Measurements from ENCODE around the gene SPRR1A. TPM values are rescaled to one million over a fixed set of nuclear protein-coding genes. Genes with fewer than 3 reads are reported as not detected.

The SPRR1A gene
- total RNA-seq, 2 donors from 2014 or later: not detected

GRCh38 chr1:152964536-152964935, 19.3 kb upstream of the SPRR1A start:
- Histone ChIP-seq H3K4me1 (no peaks in the 10 kb centered on the region), H3K27me3 (no peaks in the 10 kb centered on the region), H3K9me3 (no peaks in the 10 kb centered on the region), H3K9ac (ENCODE audit: low read depth in 2 of 2, low read length in 2 of 2) (no peak overlapping the region), H3K4me3 (no peak overlapping the region), H3K36me3 (no peaks in the 10 kb centered on the region), H3K27ac (no peak overlapping the region)
- intact Hi-C loops (cut with DNase I): no loop called here
- no peak for TF ChIP-seq CTCF (IDR thresholded peaks at IDR 0.05)
- DNase-seq: no peak

- TF ChIP-seq CTCF (IDR thresholded peaks at IDR 0.05): no peak
- Histone ChIP-seq H3K27me3 (no peaks in the 10 kb centered on the region), H3K27ac (no peak overlapping the region), H3K9me3 (no peaks in the 10 kb centered on the region), H3K4me3 (no peak overlapping the region), H3K9ac (ENCODE audit: low read depth in 2 of 2, low read length in 2 of 2) (no peak overlapping the region), H3K36me3 (no peaks in the 10 kb centered on the region), H3K4me1 (no peaks in the 10 kb centered on the region)
- intact Hi-C loops (cut with DNase I): no loop called here
- DNase-seq: no peak
Measured at GRCh38 chr1:152965853-152966252, 18.0 kb upstream of the SPRR1A start.

- Histone ChIP-seq H3K4me3 (no peak overlapping the region), H3K27me3 (no peaks in the 10 kb centered on the region), H3K9ac (ENCODE audit: low read depth in 2 of 2, low read length in 2 of 2) (no peak overlapping the region), H3K36me3 (no peaks in the 10 kb centered on the region), H3K4me1 (no peaks in the 10 kb centered on the region), H3K27ac (no peak overlapping the region), H3K9me3 (no peaks in the 10 kb centered on the region)
- no peak for DNase-seq
- TF ChIP-seq CTCF (IDR thresholded peaks at IDR 0.05): no peak
- intact Hi-C loops (cut with DNase I): no loop called here
Measured at GRCh38 chr1:152967201-152967600, 16.7 kb upstream of the SPRR1A start.

GRCh38 chr1:152968248-152968647, 15.6 kb upstream of the SPRR1A start:
- no peaks in the 10 kb centered on the region for H3K4me1 ChIP-seq
- no peak overlapping the region for H3K9ac ChIP-seq (ENCODE audit: low read depth in 2 of 2, low read length in 2 of 2)
- H3K27me3 ChIP-seq: no peaks in the 10 kb centered on the region
- DNase-seq: no peak
- no peak overlapping the region for H3K4me3 ChIP-seq
- no peaks in the 10 kb centered on the region for H3K36me3 ChIP-seq
- TF ChIP-seq CTCF (IDR thresholded peaks at IDR 0.05): no peak
- intact Hi-C loops (cut with DNase I): no loop called here
- no peaks in the 10 kb centered on the region for H3K9me3 ChIP-seq
- no peak overlapping the region for H3K27ac ChIP-seq

GRCh38 chr1:152969036-152969435, 14.8 kb upstream of the SPRR1A start:
- DNase-seq: no peak
- Histone ChIP-seq H3K9me3 (no peaks in the 10 kb centered on the region), H3K27ac (no peak overlapping the region), H3K9ac (ENCODE audit: low read depth in 2 of 2, low read length in 2 of 2) (no peak overlapping the region), H3K27me3 (no peaks in the 10 kb centered on the region), H3K36me3 (no peaks in the 10 kb centered on the region), H3K4me1 (no peaks in the 10 kb centered on the region), H3K4me3 (no peak overlapping the region)
- intact Hi-C loops (cut with DNase I): no loop called here
- TF ChIP-seq CTCF (IDR thresholded peaks at IDR 0.05): no peak

- H3K4me3 ChIP-seq: no peak within 1 kb of the TSS
- intact Hi-C loops (cut with DNase I): no loop called here
- no peaks in the 10 kb centered on the region for H3K36me3 ChIP-seq
Measured at GRCh38 chr1:152970495-152970894, 13.4 kb upstream of the SPRR1A start, which contains the start of gene SPRR4. Gene SPRR4, plus strand, starts transcription at chr1:152970648. Its CDS starts 1,243 bp downstream, at chr1:152971891.

More at GRCh38 chr1:152970495-152970894, 13.4 kb upstream of the SPRR1A start, which contains the start of gene SPRR4:
- H3K9ac ChIP-seq (ENCODE audit: low read depth in 2 of 2, low read length in 2 of 2): no peak within 1 kb of the TSS
- no peaks in the 10 kb centered on the region for H3K4me1 ChIP-seq
- DNase-seq: no peak
- H3K27me3 ChIP-seq: no peaks in the 10 kb centered on the region
- TF ChIP-seq CTCF (IDR thresholded peaks at IDR 0.05): no peak
- H3K9me3 ChIP-seq: no peaks in the 10 kb centered on the region
- no peak within 1 kb of the TSS for H3K27ac ChIP-seq

All from colonic mucosa (tissue), 4 donors.